GM23338 (cell line): ENCODE results near the gene TLR5.

Experiments
- CTCF ChIP-seq, 2 experiments: fragments of 200-600 bp in 1 of 2; sonication (generic) in 1 of 2; conservative IDR thresholded peaks; 2 replicates each; pipeline versions ENCODE4 v1.5.1 to v1.6.1; 2016 to 2017; ENCODE audit warnings: antibody characterized with exemption in 2 of 2, low read depth in 2 of 2, mild to moderate bottlenecking in 2 of 2, moderate library complexity in 1 of 2
- EZH2 ChIP-seq: fragments of 200-600 bp; sonication (generic); IDR thresholded peaks from one replicate; pipeline ENCODE4 v1.8.0; 2017; ENCODE audit warnings: antibody characterized with exemption, mild to moderate bottlenecking, low read depth; ENCODE audit not compliant: unreplicated experiment
- EZH2phosphoT487 ChIP-seq: fragments of 200-600 bp; sonication (generic); IDR thresholded peaks from one replicate; pipeline ENCODE4 v1.8.1; 2018; ENCODE audit warnings: antibody characterized with exemption; ENCODE audit not compliant: unreplicated experiment

GRCh38 chr1:223077247-223077833 lies 65.7 kb downstream of the TLR5 start:
- TF ChIP-seq EZH2phosphoT487 (no peak), CTCF (conservative IDR thresholded peaks at IDR 0.05; ENCODE audit: low read depth in 2 of 2) (peak; percentile 46 to 68), EZH2 (no peak)
